HCT116 (cell line): ENCODE data around the gene XPA.

Experiments used
- CTCF ChIP-seq, 3 experiments: fragments of 200-600 bp in 1 of 3; sonication (generic) in 1 of 3; IDR thresholded peaks in 2 of 3; conservative IDR thresholded peaks in 1 of 3; 2 replicates each; pipeline ENCODE4 v1.5.1; 2012 to 2017; ENCODE audit warnings: low read depth in 2 of 3, low read length in 2 of 3, antibody characterized with exemption in 1 of 3, borderline replicate concordance in 1 of 3, control low read depth in 1 of 3, mild to moderate bottlenecking in 1 of 3, mixed read lengths in 1 of 3, mixed run types in 1 of 3, moderate library complexity in 1 of 3; ENCODE audit not compliant: insufficient read depth in 1 of 3
- EGR1 ChIP-seq: IDR thresholded peaks from 2 replicates; pipeline ENCODE4 v1.6.1; 2012; ENCODE audit warnings: low read depth
- ELF1 ChIP-seq: IDR thresholded peaks from 2 replicates; pipeline ENCODE4 v1.6.1; 2012; ENCODE audit warnings: low read depth, borderline replicate concordance
- EZH2phosphoT487 ChIP-seq: fragments of 200-600 bp; IDR thresholded peaks from 2 replicates; pipeline ENCODE4 v1.6.1; 2018; ENCODE audit warnings: antibody characterized with exemption, borderline replicate concordance
- JUND ChIP-seq: IDR thresholded peaks from 2 replicates; pipeline ENCODE4 v1.6.1; 2012
- POLR2A ChIP-seq: IDR thresholded peaks from 2 replicates; pipeline ENCODE4 v1.7.0; 2011; ENCODE audit warnings: borderline replicate concordance; ENCODE audit not compliant: insufficient read depth, insufficient read length; ENCODE audit errors: extremely low read depth
- POLR2AphosphoS5 ChIP-seq: IDR thresholded peaks from 2 replicates; pipeline ENCODE4 v1.6.1; 2011; ENCODE audit warnings: mild to moderate bottlenecking, low read depth, low read length, moderate library complexity
- RAD21 ChIP-seq: IDR thresholded peaks from 2 replicates; pipeline ENCODE4 v1.6.1; 2012; ENCODE audit warnings: low read depth, mild to moderate bottlenecking
- SIN3A ChIP-seq: IDR thresholded peaks from 2 replicates; pipeline ENCODE4 v1.6.1; 2012; ENCODE audit warnings: low read depth
- SP1 ChIP-seq: IDR thresholded peaks from 2 replicates; pipeline ENCODE4 v1.6.1; 2012; ENCODE audit warnings: low read depth
- ZBTB33 ChIP-seq: IDR thresholded peaks from 2 replicates; pipeline ENCODE4 v1.6.1; 2011; ENCODE audit warnings: mild to moderate bottlenecking, low read length, moderate library complexity; ENCODE audit not compliant: insufficient replicate concordance; ENCODE audit errors: extremely low read depth

- TF ChIP-seq EZH2phosphoT487 (no peak), CTCF (IDR thresholded peaks at IDR 0.05 in 2 of 3, conservative IDR thresholded peaks at IDR 0.05 in 1 of 3; ENCODE audit: borderline replicate concordance in 1 of 3, insufficient read depth in 1 of 3, low read depth in 2 of 3, low read length in 2 of 3) (no peak), JUND (no peak), SP1 (no peak), ZBTB33 (no peak), POLR2AphosphoS5 (no peak), EGR1 (no peak), POLR2A (no peak), ELF1 (no peak), RAD21 (no peak), SIN3A (no peak)
Observed at GRCh38 chr9:97651646-97652045, 45.5 kb downstream of the XPA start.
